Activated naive CD4-positive, alpha-beta T cell treated with anti-CD3 and anti-CD28 coated beads, Interleukin-2, amount 10 ng/mL, durations not matched to agents 7 days and 5 days (primary cell): Measurements from ENCODE around the gene DENND1B.

Experiments
- CTCF ChIA-PET: fragments of 350-600 bp; sonication (Branson Sonifier 250); formaldehyde crosslinking; loops from one replicate; lab custom pipeline; 2021; ENCODE audit warnings: antibody characterized with exemption; lab: Charles Lee
- DNase-seq: peaks from one replicate; pipeline ENCODE4 v3.0.0-alpha.2; 2020
- H3K27ac Mint-ChIP-seq: one replicate; pipeline ENCODE4 v1.8.0; 2021; ENCODE audit warnings: mild to moderate bottlenecking, moderate library complexity, mixed read lengths
- H3K27me3 Mint-ChIP-seq: one replicate; pipeline ENCODE4 v1.8.0; 2021; ENCODE audit warnings: mild to moderate bottlenecking, mixed read lengths
- H3K36me3 Mint-ChIP-seq: one replicate; pipeline ENCODE4 v1.8.0; 2021; ENCODE audit warnings: mixed read lengths
- H3K4me1 Mint-ChIP-seq: one replicate; pipeline ENCODE4 v1.8.0; 2021; ENCODE audit warnings: mixed read lengths
- H3K4me3 Mint-ChIP-seq: one replicate; pipeline ENCODE4 v1.8.0; 2021; ENCODE audit warnings: mild to moderate bottlenecking, moderate library complexity, mixed read lengths
- H3K9me3 Mint-ChIP-seq: one replicate; pipeline ENCODE4 v1.8.0; 2021; ENCODE audit warnings: mixed read lengths

The DENND1B gene

GRCh38 chr1:197471248-197471985 is 303.9 kb downstream of the DENND1B start:
- Mint-ChIP-seq H3K36me3 (no peaks in the 10 kb centered on the region), H3K27ac (no peak overlapping the region), H3K4me3 (no peak overlapping the region), H3K27me3 (no peaks in the 10 kb centered on the region), H3K4me1 (no peaks in the 10 kb centered on the region), H3K9me3 (no peaks in the 10 kb centered on the region)
- DNase-seq: no peak
- CTCF ChIA-PET: no interaction called here

GRCh38 chr1:197470330-197470729 is 304.9 kb downstream of the DENND1B start:
- Mint-ChIP-seq H3K9me3 (no peaks in the 10 kb centered on the region), H3K4me3 (no peak overlapping the region), H3K27me3 (no peaks in the 10 kb centered on the region), H3K36me3 (no peaks in the 10 kb centered on the region), H3K27ac (no peak overlapping the region), H3K4me1 (no peaks in the 10 kb centered on the region)
- no peak for DNase-seq
- CTCF ChIA-PET: interaction anchor here (0.7 kb wide), 1 partner anchor 56 kb away, joined by 3 read pairs; no protein-coding TSS in a partner anchor

GRCh38 chr1:197469620-197470210 is 305.6 kb downstream of the DENND1B start:
- Mint-ChIP-seq H3K4me1 (no peaks in the 10 kb centered on the region), H3K4me3 (no peak overlapping the region), H3K36me3 (no peaks in the 10 kb centered on the region), H3K27ac (no peak overlapping the region), H3K27me3 (no peaks in the 10 kb centered on the region), H3K9me3 (no peaks in the 10 kb centered on the region)
- CTCF ChIA-PET: no interaction called here
- DNase-seq: no peak

DNA sequence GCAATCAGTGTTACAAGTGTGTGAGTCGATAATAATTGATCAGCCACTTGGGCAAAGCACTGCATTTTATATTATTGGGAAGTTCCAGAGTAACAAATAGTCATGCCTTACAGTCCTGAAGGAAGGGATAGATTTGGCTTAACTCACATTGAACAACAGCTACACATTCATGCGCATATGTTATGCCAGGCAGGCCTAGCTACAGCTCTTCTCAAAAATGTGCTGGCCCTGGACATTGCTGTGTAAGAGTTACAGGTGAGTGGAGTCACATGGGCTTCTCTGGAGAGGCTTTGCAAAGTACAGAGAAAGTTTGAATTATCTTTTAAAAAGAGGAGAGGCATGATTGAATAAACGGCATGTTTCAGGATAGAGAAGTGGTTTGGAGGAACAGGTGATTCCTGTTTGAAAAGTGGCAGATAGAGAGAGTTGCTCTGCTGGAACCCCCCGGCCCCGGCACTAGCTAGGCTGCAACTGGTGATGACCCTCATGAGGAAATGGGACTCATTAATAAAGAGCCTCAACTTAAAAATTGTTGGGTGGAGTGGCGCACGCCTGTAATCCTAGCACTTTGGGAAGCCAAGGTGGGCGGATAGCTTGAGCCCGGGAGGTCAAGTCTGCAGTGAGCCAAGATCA is 306.6 kb downstream of the DENND1B start:
- CTCF ChIA-PET: no interaction called here
- no peak for DNase-seq
- Mint-ChIP-seq H3K27me3 (no peaks in the 10 kb centered on the region), H3K36me3 (no peaks in the 10 kb centered on the region), H3K4me1 (no peaks in the 10 kb centered on the region), H3K9me3 (no peaks in the 10 kb centered on the region), H3K27ac (no peak overlapping the region), H3K4me3 (no peak overlapping the region)

DNA sequence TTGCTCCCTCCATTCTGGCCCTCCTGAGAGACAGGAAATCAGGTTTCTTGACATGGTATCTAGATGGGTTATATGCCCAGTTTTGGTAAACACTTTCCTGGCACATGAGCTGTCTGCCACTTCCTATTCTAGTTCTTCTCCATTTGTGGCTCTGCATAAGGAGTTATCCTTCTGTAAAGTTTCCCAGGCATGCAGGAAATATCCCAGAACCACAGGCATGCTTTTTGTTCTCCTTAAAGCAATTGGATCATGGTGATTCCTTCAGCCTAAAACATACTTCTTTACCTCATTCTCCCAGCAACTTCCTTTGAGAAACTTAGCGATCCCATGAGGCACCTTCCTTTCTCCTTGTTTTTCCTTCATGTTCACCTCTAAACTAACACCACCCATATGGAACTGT is 307.4 kb downstream of the DENND1B start:
- Mint-ChIP-seq H3K9me3 (no peaks in the 10 kb centered on the region), H3K36me3 (no peaks in the 10 kb centered on the region), H3K4me1 (no peaks in the 10 kb centered on the region), H3K4me3 (no peak overlapping the region), H3K27me3 (no peaks in the 10 kb centered on the region), H3K27ac (no peak overlapping the region)
- no peak for DNase-seq
- CTCF ChIA-PET: no interaction called here

- no peaks in the 10 kb centered on the region for H3K4me1 Mint-ChIP-seq
- no peak for DNase-seq
- H3K27me3 Mint-ChIP-seq: no peaks in the 10 kb centered on the region
- CTCF ChIA-PET: no interaction called here
- H3K27ac Mint-ChIP-seq: no peak overlapping the region
- no peaks in the 10 kb centered on the region for H3K9me3 Mint-ChIP-seq
- no peak overlapping the region for H3K4me3 Mint-ChIP-seq
- H3K36me3 Mint-ChIP-seq: no peaks in the 10 kb centered on the region
Observed at GRCh38 chr1:197466813-197467212, 308.5 kb downstream of the DENND1B start.

- Mint-ChIP-seq H3K9me3 (no peaks in the 10 kb centered on the region), H3K27me3 (no peaks in the 10 kb centered on the region), H3K4me3 (no peak overlapping the region), H3K4me1 (no peaks in the 10 kb centered on the region), H3K27ac (no peak overlapping the region), H3K36me3 (no peaks in the 10 kb centered on the region)
- CTCF ChIA-PET: interaction anchor here (1.1 kb wide), 1 partner anchor 22 kb away, joined by 3 read pairs; no protein-coding TSS in a partner anchor
- no peak for DNase-seq
Observed at GRCh38 chr1:197465528-197466327, 309.6 kb downstream of the DENND1B start.

DNA sequence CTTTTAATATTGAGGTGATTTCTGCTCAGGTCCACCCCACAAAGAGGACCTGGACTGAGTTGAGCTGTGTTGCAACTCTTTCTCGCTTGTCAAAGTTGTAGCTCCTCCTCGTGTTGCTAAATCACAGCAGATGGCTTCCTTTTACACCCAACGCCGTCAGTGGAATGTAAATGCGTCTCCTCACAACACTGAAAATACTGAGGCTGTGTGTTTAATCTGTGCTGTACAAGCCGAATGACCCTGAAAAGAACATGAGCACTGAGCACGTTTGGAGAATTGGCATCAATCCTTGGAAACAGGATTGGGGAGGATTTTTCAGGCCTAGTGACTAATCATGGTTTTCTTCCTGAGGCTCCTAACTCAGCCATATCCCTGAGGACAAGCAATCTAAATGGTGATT is 311.2 kb downstream of the DENND1B start:
- CTCF ChIA-PET: no interaction called here
- Mint-ChIP-seq H3K9me3 (no peaks in the 10 kb centered on the region), H3K4me3 (no peak overlapping the region), H3K36me3 (no peaks in the 10 kb centered on the region), H3K4me1 (no peaks in the 10 kb centered on the region), H3K27ac (no peak overlapping the region), H3K27me3 (no peaks in the 10 kb centered on the region)
- no peak for DNase-seq

DNA sequence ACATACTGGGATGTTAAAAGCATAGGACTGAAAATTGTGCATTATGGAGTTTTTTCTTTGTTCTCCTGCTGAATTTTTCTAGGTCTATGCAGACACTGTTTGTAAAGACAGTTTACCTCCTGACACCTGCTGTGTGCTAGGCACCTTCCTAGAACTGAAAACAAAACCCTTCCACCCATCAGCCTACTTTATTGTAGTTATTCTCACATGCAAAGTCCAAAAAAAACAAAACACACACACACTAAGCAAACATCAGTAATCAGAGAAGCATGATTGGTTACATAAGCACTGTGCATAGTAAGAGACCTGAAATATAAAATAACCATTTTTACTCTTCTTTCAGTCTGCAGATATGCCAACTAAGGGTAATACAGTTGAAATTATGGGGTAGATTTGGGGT is 312.1 kb downstream of the DENND1B start:
- CTCF ChIA-PET: no interaction called here
- Mint-ChIP-seq H3K4me1 (no peaks in the 10 kb centered on the region), H3K27me3 (no peaks in the 10 kb centered on the region), H3K4me3 (no peak overlapping the region), H3K36me3 (no peaks in the 10 kb centered on the region), H3K9me3 (no peaks in the 10 kb centered on the region), H3K27ac (no peak overlapping the region)
- DNase-seq: no peak

GRCh38 chr1:197462539-197462938 is 312.7 kb downstream of the DENND1B start:
- Mint-ChIP-seq H3K27ac (no peak overlapping the region), H3K36me3 (no peaks in the 10 kb centered on the region), H3K9me3 (no peaks in the 10 kb centered on the region), H3K4me1 (no peaks in the 10 kb centered on the region), H3K27me3 (no peaks in the 10 kb centered on the region), H3K4me3 (no peak overlapping the region)
- DNase-seq: no peak
- CTCF ChIA-PET: interaction anchor here (0.6 kb wide), 1 partner anchor 1037 kb away, joined by 4 read pairs; no protein-coding TSS in a partner anchor
